HG03135 (cell line): ENCODE results near the gene CANT1.

Source experiments
- ATAC-seq: cut with Tn5 transposase; IDR thresholded peaks from one replicate; pipeline ENCODE4 v1.9.1; 2021; ENCODE audit warnings: mild to moderate bottlenecking, moderate library complexity; ENCODE audit not compliant: unreplicated experiment

The CANT1 gene

GRCh38 chr17:78997231-78997741, 12.3 kb downstream of the CANT1 start:
- no peak for ATAC-seq

- no peak for ATAC-seq
Observed at GRCh38 chr17:78996781-78997201, 12.8 kb downstream of the CANT1 start.

GRCh38 chr17:78995761-78996451, 13.7 kb downstream of the CANT1 start:
- no peak for ATAC-seq

GRCh38 chr17:78995022-78995760, 14.4 kb downstream of the CANT1 start:
- no peak for ATAC-seq

GRCh38 chr17:78993981-78994671, 15.4 kb downstream of the CANT1 start:
- ATAC-seq: no peak

GRCh38 chr17:78993241-78993956, 16.2 kb downstream of the CANT1 start:
- no peak for ATAC-seq

- ATAC-seq: no peak
Observed at GRCh38 chr17:78992542-78993212, 16.9 kb downstream of the CANT1 start.

- no peak for ATAC-seq
Observed at GRCh38 chr17:78991906-78992532, 17.5 kb downstream of the CANT1 start.

GRCh38 chr17:78991017-78991738, 18.4 kb downstream of the CANT1 start:
- no peak for ATAC-seq

GRCh38 chr17:78990349-78991016, 19.1 kb downstream of the CANT1 start:
- no peak for ATAC-seq

- ATAC-seq: no peak
Observed at GRCh38 chr17:78988152-78988551, 21.4 kb downstream of the CANT1 start.

- ATAC-seq: no peak
Observed at GRCh38 chr17:78986649-78987328, 22.8 kb downstream of the CANT1 start.

GRCh38 chr17:78986048-78986648, 23.4 kb downstream of the CANT1 start:
- ATAC-seq: no peak

GRCh38 chr17:78985395-78985794, 24.2 kb downstream of the CANT1 start:
- no peak for ATAC-seq

GRCh38 chr17:78981010-78981888, 28.3 kb downstream of the CANT1 start:
- ATAC-seq: no peak

GRCh38 chr17:78980624-78980972, 29.0 kb downstream of the CANT1 start:
- no peak for ATAC-seq
